Measurements from ENCODE around the gene ZNF365.

Gene ZNF365

DNA sequence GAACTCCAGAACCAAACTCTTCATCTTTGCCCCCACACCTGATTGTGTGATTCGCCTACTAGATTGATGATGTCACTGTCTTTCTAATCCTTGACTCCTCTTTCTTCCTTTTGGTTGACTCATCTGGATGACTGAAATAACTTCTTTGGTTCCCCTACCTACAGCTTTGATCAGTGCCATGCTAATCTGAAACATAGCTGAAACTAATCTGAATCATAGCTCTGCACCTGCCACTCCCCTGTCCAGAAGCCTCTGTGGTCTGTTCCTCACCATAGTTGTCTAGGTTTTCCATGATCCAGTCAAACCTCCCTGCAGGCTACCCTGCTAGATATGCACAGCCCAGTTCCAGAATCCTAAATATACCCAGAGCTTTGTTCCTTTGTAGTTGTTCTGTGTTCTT is 51.9 kb downstream of the ZNF365 start:
- Histone ChIP-seq H3K36me3 (ENCODE audit: low read depth) (no peaks in the 10 kb centered on the region), H3K4me1 (ENCODE audit: insufficient read depth, poor library complexity, severe bottlenecking) (peaks cover 4% of the 10 kb centered on the region), H3K9me3 (ENCODE audit: severe bottlenecking) (no peaks in the 10 kb centered on the region), H3K4me3 (ENCODE audit: severe bottlenecking) (no peak overlapping the region), H3K27ac (ENCODE audit: poor library complexity, severe bottlenecking) (no peak overlapping the region), H3K27me3 (ENCODE audit: insufficient read depth, poor library complexity, severe bottlenecking) (no peaks in the 10 kb centered on the region)
- TF ChIP-seq, protein P1, sequence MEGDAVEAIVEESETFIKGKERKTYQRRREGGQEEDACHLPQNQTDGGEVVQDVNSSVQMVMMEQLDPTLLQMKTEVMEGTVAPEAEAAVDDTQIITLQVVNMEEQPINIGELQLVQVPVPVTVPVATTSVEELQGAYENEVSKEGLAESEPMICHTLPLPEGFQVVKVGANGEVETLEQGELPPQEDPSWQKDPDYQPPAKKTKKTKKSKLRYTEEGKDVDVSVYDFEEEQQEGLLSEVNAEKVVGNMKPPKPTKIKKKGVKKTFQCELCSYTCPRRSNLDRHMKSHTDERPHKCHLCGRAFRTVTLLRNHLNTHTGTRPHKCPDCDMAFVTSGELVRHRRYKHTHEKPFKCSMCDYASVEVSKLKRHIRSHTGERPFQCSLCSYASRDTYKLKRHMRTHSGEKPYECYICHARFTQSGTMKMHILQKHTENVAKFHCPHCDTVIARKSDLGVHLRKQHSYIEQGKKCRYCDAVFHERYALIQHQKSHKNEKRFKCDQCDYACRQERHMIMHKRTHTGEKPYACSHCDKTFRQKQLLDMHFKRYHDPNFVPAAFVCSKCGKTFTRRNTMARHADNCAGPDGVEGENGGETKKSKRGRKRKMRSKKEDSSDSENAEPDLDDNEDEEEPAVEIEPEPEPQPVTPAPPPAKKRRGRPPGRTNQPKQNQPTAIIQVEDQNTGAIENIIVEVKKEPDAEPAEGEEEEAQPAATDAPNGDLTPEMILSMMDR (IDR thresholded peaks at IDR 0.05; ENCODE audit: poor library complexity, severe bottlenecking): no peak
- ATAC-seq (ENCODE audit: low read depth) (peak; percentile 96), DNase-seq (ENCODE audit: low spot score) (no peak)

DNA sequence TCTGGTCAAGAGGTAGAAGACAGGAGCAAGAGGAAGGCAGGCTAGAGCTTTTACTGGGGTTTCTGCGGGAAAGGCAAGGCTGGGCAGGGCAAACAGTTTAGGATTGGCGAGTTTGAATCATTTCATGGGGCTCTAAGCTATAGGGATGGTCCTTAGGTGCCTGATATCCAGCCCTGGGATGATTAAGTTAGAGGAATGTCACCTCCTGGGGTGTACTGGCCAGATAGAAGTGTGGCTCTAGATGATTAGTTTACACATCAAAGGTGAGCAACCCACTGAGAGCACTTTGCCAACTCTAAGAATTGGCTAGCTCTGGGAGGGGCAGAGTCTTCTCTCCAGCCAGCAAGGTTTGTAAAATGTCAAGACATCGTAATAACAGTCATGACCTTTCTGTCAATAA is 52.4 kb downstream of the ZNF365 start:
- TF ChIP-seq, protein P1 (IDR thresholded peaks at IDR 0.05; ENCODE audit: poor library complexity, severe bottlenecking): no peak
- Histone ChIP-seq H3K27me3 (ENCODE audit: insufficient read depth, poor library complexity, severe bottlenecking) (no peaks in the 10 kb centered on the region), H3K4me3 (ENCODE audit: severe bottlenecking) (no peak overlapping the region), H3K27ac (ENCODE audit: poor library complexity, severe bottlenecking) (no peak overlapping the region), H3K9me3 (ENCODE audit: severe bottlenecking) (no peaks in the 10 kb centered on the region), H3K36me3 (ENCODE audit: low read depth) (no peaks in the 10 kb centered on the region), H3K4me1 (ENCODE audit: insufficient read depth, poor library complexity, severe bottlenecking) (peaks cover 4% of the 10 kb centered on the region)
- DNase-seq (ENCODE audit: low spot score) (no peak), ATAC-seq (ENCODE audit: low read depth) (no peak)

DNA sequence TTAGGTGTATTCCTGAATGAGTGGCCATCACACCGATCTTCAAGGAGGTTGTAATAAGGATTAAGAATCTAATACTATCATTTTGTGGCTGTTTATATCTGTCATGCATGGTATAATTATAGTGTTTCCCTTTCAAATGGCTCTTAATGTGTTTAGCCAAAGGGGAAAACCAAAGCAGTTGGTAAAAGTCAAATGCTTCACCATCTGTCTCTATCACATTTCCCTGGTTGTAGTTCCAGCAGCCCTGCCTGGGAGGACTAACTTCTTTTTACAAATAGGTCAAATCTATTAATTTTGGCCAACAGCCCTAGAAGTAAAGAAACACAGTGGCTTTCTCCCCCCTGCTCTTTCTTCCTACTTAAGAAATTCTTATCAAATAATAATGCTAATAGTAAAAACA is 56.7 kb downstream of the ZNF365 start:
- no peaks in the 10 kb centered on the region for H3K36me3 ChIP-seq (ENCODE audit: low read depth)
- no peak overlapping the region for H3K4me3 ChIP-seq (ENCODE audit: severe bottlenecking)
- no peaks in the 10 kb centered on the region for H3K27me3 ChIP-seq (ENCODE audit: insufficient read depth, poor library complexity, severe bottlenecking)
- ATAC-seq (ENCODE audit: low read depth) (no peak), DNase-seq (ENCODE audit: low spot score) (no peak)
- TF ChIP-seq, protein P1 (IDR thresholded peaks at IDR 0.05; ENCODE audit: poor library complexity, severe bottlenecking): no peak
- no peaks in the 10 kb centered on the region for H3K9me3 ChIP-seq (ENCODE audit: severe bottlenecking)
- H3K27ac ChIP-seq (ENCODE audit: poor library complexity, severe bottlenecking): no peak overlapping the region
- H3K4me1 ChIP-seq (ENCODE audit: insufficient read depth, poor library complexity, severe bottlenecking): peaks cover 25% of the 10 kb centered on the region

DNA sequence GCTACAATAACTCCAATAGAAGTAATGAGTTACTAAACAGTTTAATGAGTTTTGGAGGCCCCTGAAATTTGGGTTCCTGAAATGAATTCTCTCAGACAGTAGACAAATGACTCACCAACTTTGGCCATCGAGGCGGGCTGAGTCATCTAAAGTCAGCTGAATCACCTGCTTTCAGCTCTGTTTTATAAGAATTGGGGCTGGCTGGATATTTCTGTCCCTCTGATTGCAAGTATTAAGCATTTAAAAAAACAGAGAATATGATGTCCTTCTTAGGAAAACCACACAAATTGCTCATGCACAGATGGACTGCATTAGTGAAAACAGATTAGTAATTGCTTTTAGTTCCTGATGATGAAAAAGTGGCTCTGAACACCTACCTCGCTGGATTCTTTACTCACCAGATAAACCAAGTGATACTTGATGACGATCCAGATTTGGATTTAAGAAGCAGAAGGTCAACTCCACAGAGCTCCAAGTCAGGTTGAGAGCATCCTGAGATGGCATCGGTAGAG is 59.1 kb downstream of the ZNF365 start:
- no peaks in the 10 kb centered on the region for H3K36me3 ChIP-seq (ENCODE audit: low read depth)
- no peaks in the 10 kb centered on the region for H3K9me3 ChIP-seq (ENCODE audit: severe bottlenecking)
- peak; percentile 94 for ATAC-seq (ENCODE audit: low read depth)
- no peaks in the 10 kb centered on the region for H3K27me3 ChIP-seq (ENCODE audit: insufficient read depth, poor library complexity, severe bottlenecking)
- peak; percentile 80 for DNase-seq (ENCODE audit: low spot score)
- H3K4me3 ChIP-seq (ENCODE audit: severe bottlenecking): no peak overlapping the region
- TF ChIP-seq, protein P1 (IDR thresholded peaks at IDR 0.05; ENCODE audit: poor library complexity, severe bottlenecking): no peak
- peak overlapping the region; percentile 92 for H3K27ac ChIP-seq (ENCODE audit: poor library complexity, severe bottlenecking)
- H3K4me1 ChIP-seq (ENCODE audit: insufficient read depth, poor library complexity, severe bottlenecking): peaks cover 20% of the 10 kb centered on the region

DNA sequence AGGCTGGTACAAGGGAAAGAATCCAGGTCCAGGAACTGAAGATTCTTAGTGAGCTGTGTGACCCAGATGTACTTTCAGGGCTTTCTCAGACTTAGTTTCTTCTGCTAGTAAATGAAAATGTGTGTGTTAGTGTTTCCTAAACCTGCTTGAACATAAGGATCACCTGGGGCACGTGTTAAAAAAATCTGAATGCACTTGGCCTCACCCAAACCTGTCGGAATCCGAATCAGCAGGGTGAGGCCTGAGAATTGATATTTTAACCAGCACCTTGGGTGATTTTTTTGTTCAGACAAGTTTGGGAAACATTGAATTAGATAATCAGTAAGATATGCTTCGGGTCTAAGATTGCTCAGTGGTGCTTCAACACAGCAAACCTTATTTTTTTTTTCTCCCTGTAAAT is 59.7 kb downstream of the ZNF365 start:
- ATAC-seq (ENCODE audit: low read depth): no peak
- no peak overlapping the region for H3K4me3 ChIP-seq (ENCODE audit: severe bottlenecking)
- no peaks in the 10 kb centered on the region for H3K27me3 ChIP-seq (ENCODE audit: insufficient read depth, poor library complexity, severe bottlenecking)
- no peaks in the 10 kb centered on the region for H3K36me3 ChIP-seq (ENCODE audit: low read depth)
- H3K27ac ChIP-seq (ENCODE audit: poor library complexity, severe bottlenecking): peak overlapping the region; percentile 92
- TF ChIP-seq, protein P1 (IDR thresholded peaks at IDR 0.05; ENCODE audit: poor library complexity, severe bottlenecking): no peak
- H3K4me1 ChIP-seq (ENCODE audit: insufficient read depth, poor library complexity, severe bottlenecking): peaks cover 20% of the 10 kb centered on the region
- no peak for DNase-seq (ENCODE audit: low spot score)
- H3K9me3 ChIP-seq (ENCODE audit: severe bottlenecking): no peaks in the 10 kb centered on the region

Data from RWPE2 (cell line).